ENCODE results near the gene CNPY1.

CNPY1 gene

DNA sequence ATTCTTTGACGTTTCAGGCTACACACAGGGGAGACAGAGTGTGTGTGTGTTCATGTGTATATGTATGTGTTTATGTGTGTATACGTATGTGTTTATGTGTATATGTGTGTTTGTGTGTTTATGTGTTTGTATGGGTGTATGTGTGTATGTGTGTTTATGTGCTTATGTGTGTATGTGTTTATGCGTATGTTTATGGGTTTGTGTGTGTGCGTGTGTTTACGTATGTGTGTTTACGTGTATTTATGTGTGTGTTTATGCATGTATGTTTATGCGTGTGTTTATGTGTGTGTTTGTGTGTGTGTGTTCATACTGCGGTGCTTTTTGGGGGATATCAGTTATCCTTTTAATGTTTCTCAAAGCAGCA is 39.2 kb upstream of the CNPY1 start:
- Histone ChIP-seq H4K91ac (ENCODE audit: low read length) (no peak overlapping the region), H2BK120ac (ENCODE audit: low read depth, low read length) (no peak overlapping the region), H2AK5ac (ENCODE audit: low read length, severe bottlenecking) (no peak overlapping the region), H3K27ac (ENCODE audit: low read length, poor library complexity, severe bottlenecking) (no peak overlapping the region), H2AFZ (ENCODE audit: low read depth, low read length) (no peak overlapping the region), H3K9me3 (ENCODE audit: control insufficient read depth, low read length) (no peaks in the 10 kb centered on the region), H3K4me3 (ENCODE audit: insufficient read depth in 1 of 2, low read depth in 1 of 2, low read length in 2 of 2) (no peak overlapping the region), H3K4me1 (ENCODE audit: control insufficient read depth, insufficient read depth, low read depth, low read length) (peaks cover 4% of the 10 kb centered on the region), H3K36me3 (ENCODE audit: control insufficient read depth in 1 of 2, insufficient read depth in 2 of 2, low read depth in 1 of 2, low read length in 2 of 2) (no peaks in the 10 kb centered on the region), H2BK15ac (ENCODE audit: low read depth, poor library complexity, severe bottlenecking) (no peak overlapping the region), H3K79me1 (replicated peaks; ENCODE audit: low read length, poor library complexity, severe bottlenecking) (no peaks in the 10 kb centered on the region), H3K9ac (ENCODE audit: low read length) (no peak overlapping the region), H3K4ac (ENCODE audit: low read depth in 1 of 2, low read length in 2 of 2) (no peak overlapping the region), H3K14ac (ENCODE audit: low read length in 2 of 2) (no peak overlapping the region), H3K18ac (ENCODE audit: low read depth in 1 of 2, low read length in 2 of 2) (no peak overlapping the region), H2BK5ac (ENCODE audit: low read depth, low read length, poor library complexity, severe bottlenecking) (no peak overlapping the region), H2BK12ac (ENCODE audit: low read length in 2 of 2) (no peak overlapping the region), H3K27me3 (ENCODE audit: control insufficient read depth in 1 of 2, insufficient read depth in 1 of 2, low read length in 2 of 2) (peaks cover 47 to 53% of the 10 kb centered on the region in 2 experiments), H3K4me2 (ENCODE audit: low read length, poor library complexity, severe bottlenecking) (no peak overlapping the region), H3K23ac (ENCODE audit: low read length in 2 of 2) (no peak overlapping the region), H4K8ac (ENCODE audit: low read length) (no peak overlapping the region)
- no peak for DNase-seq
- WGBS = 88% methylated on average over 8 of the region's 8 CpGs

DNA sequence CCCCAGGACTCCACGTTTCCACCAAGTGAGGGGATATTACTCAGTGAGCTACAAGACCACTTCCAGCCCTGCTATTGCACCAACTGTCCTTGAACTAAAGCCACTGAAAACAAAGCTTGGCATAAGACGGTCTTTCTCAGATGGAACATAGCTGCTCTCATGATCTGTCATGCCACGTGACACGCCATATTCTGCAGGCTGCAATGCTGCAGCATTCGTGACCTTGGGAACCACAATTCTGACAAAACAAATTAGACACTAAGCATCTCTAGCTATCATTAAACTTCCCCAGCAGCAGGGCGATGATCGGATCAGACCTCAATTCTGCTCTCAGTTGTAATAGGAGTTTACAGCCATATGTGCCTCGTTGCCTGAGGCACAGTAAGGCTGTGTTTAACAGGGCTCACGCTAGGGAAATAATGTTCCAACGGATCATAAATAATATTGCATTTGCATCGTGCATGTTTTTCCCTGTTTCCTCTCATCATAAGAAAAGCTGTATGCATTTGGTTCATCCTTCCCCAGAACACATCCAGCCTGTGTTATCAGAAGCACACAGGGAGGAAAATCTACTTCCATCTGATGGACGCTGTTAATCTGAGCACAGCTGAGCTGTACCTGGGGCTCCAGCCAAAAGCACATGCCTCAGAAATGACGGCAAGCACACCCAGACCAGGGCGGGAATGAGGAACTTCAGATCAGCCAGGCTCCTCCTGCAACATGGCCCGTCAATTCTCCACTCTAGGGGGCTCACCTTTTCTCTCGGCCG is 38.6 kb upstream of the CNPY1 start:
- H4K8ac ChIP-seq (ENCODE audit: low read length) = no peak overlapping the region
- H2BK12ac ChIP-seq (ENCODE audit: low read length in 2 of 2) = no peak overlapping the region
- no peak overlapping the region for H2AK5ac ChIP-seq (ENCODE audit: low read length, severe bottlenecking)
- peaks cover 50 to 58% of the 10 kb centered on the region in 2 experiments for H3K27me3 ChIP-seq (ENCODE audit: control insufficient read depth in 1 of 2, insufficient read depth in 1 of 2, low read length in 2 of 2)
- WGBS = 80% methylated on average over 17 of the region's 17 CpGs
- no peak overlapping the region for H3K4ac ChIP-seq (ENCODE audit: low read depth in 1 of 2, low read length in 2 of 2)
- H3K18ac ChIP-seq (ENCODE audit: low read depth in 1 of 2, low read length in 2 of 2) = no peak overlapping the region
- no peak overlapping the region for H2BK5ac ChIP-seq (ENCODE audit: low read depth, low read length, poor library complexity, severe bottlenecking)
- H2BK120ac ChIP-seq (ENCODE audit: low read depth, low read length) = no peak overlapping the region
- H3K4me3 ChIP-seq (ENCODE audit: insufficient read depth in 1 of 2, low read depth in 1 of 2, low read length in 2 of 2) = peak overlapping the region in 1 of 2 experiments; percentile 48
- DNase-seq = no peak
- no peaks in the 10 kb centered on the region for H3K9me3 ChIP-seq (ENCODE audit: control insufficient read depth, low read length)
- H4K91ac ChIP-seq (ENCODE audit: low read length) = no peak overlapping the region
- no peak overlapping the region for H3K27ac ChIP-seq (ENCODE audit: low read length, poor library complexity, severe bottlenecking)
- H2BK15ac ChIP-seq (ENCODE audit: low read depth, poor library complexity, severe bottlenecking) = no peak overlapping the region
- no peaks in the 10 kb centered on the region for H3K36me3 ChIP-seq (ENCODE audit: control insufficient read depth in 1 of 2, insufficient read depth in 2 of 2, low read depth in 1 of 2, low read length in 2 of 2)
- no peak overlapping the region for H2AFZ ChIP-seq (ENCODE audit: low read depth, low read length)
- no peak overlapping the region for H3K23ac ChIP-seq (ENCODE audit: low read length in 2 of 2)
- H3K9ac ChIP-seq (ENCODE audit: low read length) = no peak overlapping the region
- H3K4me2 ChIP-seq (ENCODE audit: low read length, poor library complexity, severe bottlenecking) = no peak overlapping the region
- H3K4me1 ChIP-seq (ENCODE audit: control insufficient read depth, insufficient read depth, low read depth, low read length) = no peaks in the 10 kb centered on the region
- no peak overlapping the region for H3K14ac ChIP-seq (ENCODE audit: low read length in 2 of 2)
- H3K79me1 ChIP-seq (replicated peaks; ENCODE audit: low read length, poor library complexity, severe bottlenecking) = no peaks in the 10 kb centered on the region

DNA sequence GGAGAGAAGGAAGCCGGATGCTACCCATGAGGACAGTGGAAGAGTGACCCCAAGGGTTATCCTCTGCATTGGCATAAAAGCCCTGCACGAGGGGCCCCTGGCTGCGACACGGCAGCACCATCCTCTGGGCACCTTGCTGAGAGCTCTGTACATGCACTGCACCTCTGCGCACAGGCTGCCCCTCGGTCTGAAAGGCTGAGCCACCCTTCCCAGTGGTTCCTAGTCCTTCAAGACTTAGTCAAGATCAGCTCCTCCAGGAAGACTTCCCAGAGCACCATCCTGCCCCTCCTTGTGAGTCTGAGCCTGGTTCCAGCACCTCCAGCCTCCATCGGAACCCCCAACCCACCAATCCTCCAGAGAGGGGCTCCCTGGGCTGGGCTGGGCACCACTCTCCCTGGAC is 37.9 kb upstream of the CNPY1 start:
- H2AFZ ChIP-seq (ENCODE audit: low read depth, low read length) = no peak overlapping the region
- DNase-seq = no peak
- no peak overlapping the region for H3K4ac ChIP-seq (ENCODE audit: low read depth in 1 of 2, low read length in 2 of 2)
- no peak overlapping the region for H2BK12ac ChIP-seq (ENCODE audit: low read length in 2 of 2)
- H3K14ac ChIP-seq (ENCODE audit: low read length in 2 of 2) = no peak overlapping the region
- no peak overlapping the region for H2BK5ac ChIP-seq (ENCODE audit: low read depth, low read length, poor library complexity, severe bottlenecking)
- H3K23ac ChIP-seq (ENCODE audit: low read length in 2 of 2) = no peak overlapping the region
- H3K79me1 ChIP-seq (replicated peaks; ENCODE audit: low read length, poor library complexity, severe bottlenecking) = no peaks in the 10 kb centered on the region
- H3K4me1 ChIP-seq (ENCODE audit: control insufficient read depth, insufficient read depth, low read depth, low read length) = no peaks in the 10 kb centered on the region
- no peaks in the 10 kb centered on the region for H3K9me3 ChIP-seq (ENCODE audit: control insufficient read depth, low read length)
- H3K36me3 ChIP-seq (ENCODE audit: control insufficient read depth in 1 of 2, insufficient read depth in 2 of 2, low read depth in 1 of 2, low read length in 2 of 2) = no peaks in the 10 kb centered on the region
- H2BK15ac ChIP-seq (ENCODE audit: low read depth, poor library complexity, severe bottlenecking) = no peak overlapping the region
- 87% methylated on average over 7 of the region's 7 CpGs for WGBS
- H2BK120ac ChIP-seq (ENCODE audit: low read depth, low read length) = no peak overlapping the region
- no peak overlapping the region for H3K18ac ChIP-seq (ENCODE audit: low read depth in 1 of 2, low read length in 2 of 2)
- no peak overlapping the region for H2AK5ac ChIP-seq (ENCODE audit: low read length, severe bottlenecking)
- H3K9ac ChIP-seq (ENCODE audit: low read length) = no peak overlapping the region
- no peak overlapping the region for H4K91ac ChIP-seq (ENCODE audit: low read length)
- H3K4me2 ChIP-seq (ENCODE audit: low read length, poor library complexity, severe bottlenecking) = no peak overlapping the region
- no peak overlapping the region for H4K8ac ChIP-seq (ENCODE audit: low read length)
- H3K27me3 ChIP-seq (ENCODE audit: control insufficient read depth in 1 of 2, insufficient read depth in 1 of 2, low read length in 2 of 2) = peaks cover 49 to 63% of the 10 kb centered on the region in 2 experiments
- H3K27ac ChIP-seq (ENCODE audit: low read length, poor library complexity, severe bottlenecking) = no peak overlapping the region
- no peak overlapping the region for H3K4me3 ChIP-seq (ENCODE audit: insufficient read depth in 1 of 2, low read depth in 1 of 2, low read length in 2 of 2)

DNA sequence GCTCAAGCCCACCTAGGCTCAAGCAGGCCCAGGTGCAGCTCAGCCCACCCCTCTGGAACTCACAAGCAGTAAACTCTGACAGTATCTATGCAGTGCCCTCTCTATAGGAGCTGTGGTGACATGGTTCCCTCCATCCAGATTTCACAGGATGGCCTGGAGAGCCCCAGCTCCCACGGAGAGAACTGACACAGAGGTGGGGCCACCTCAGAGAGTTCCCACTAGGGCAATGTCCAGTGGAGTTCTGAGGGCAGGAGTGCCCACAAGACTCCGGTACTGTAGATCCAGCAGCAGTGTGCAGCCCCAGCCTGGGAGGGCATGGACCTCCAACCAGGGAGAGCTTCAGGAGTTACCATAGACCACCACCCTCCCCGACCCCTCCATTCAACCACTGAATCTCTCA is 37.3 kb upstream of the CNPY1 start:
- Histone ChIP-seq H3K14ac (ENCODE audit: low read length in 2 of 2) (no peak overlapping the region), H4K91ac (ENCODE audit: low read length) (no peak overlapping the region), H3K27ac (ENCODE audit: low read length, poor library complexity, severe bottlenecking) (no peak overlapping the region), H4K8ac (ENCODE audit: low read length) (no peak overlapping the region), H2BK15ac (ENCODE audit: low read depth, poor library complexity, severe bottlenecking) (no peak overlapping the region), H3K4me3 (ENCODE audit: insufficient read depth in 1 of 2, low read depth in 1 of 2, low read length in 2 of 2) (no peak overlapping the region), H3K36me3 (ENCODE audit: control insufficient read depth in 1 of 2, insufficient read depth in 2 of 2, low read depth in 1 of 2, low read length in 2 of 2) (no peaks in the 10 kb centered on the region), H2AFZ (ENCODE audit: low read depth, low read length) (no peak overlapping the region), H3K79me1 (replicated peaks; ENCODE audit: low read length, poor library complexity, severe bottlenecking) (no peaks in the 10 kb centered on the region), H2BK12ac (ENCODE audit: low read length in 2 of 2) (no peak overlapping the region), H2BK120ac (ENCODE audit: low read depth, low read length) (no peak overlapping the region), H3K9ac (ENCODE audit: low read length) (no peak overlapping the region), H2BK5ac (ENCODE audit: low read depth, low read length, poor library complexity, severe bottlenecking) (no peak overlapping the region), H3K23ac (ENCODE audit: low read length in 2 of 2) (no peak overlapping the region), H3K18ac (ENCODE audit: low read depth in 1 of 2, low read length in 2 of 2) (no peak overlapping the region), H3K9me3 (ENCODE audit: control insufficient read depth, low read length) (no peaks in the 10 kb centered on the region), H3K27me3 (ENCODE audit: control insufficient read depth in 1 of 2, insufficient read depth in 1 of 2, low read length in 2 of 2) (peaks cover 45 to 66% of the 10 kb centered on the region in 2 experiments), H2AK5ac (ENCODE audit: low read length, severe bottlenecking) (no peak overlapping the region), H3K4me2 (ENCODE audit: low read length, poor library complexity, severe bottlenecking) (no peak overlapping the region), H3K4me1 (ENCODE audit: control insufficient read depth, insufficient read depth, low read depth, low read length) (no peaks in the 10 kb centered on the region), H3K4ac (ENCODE audit: low read depth in 1 of 2, low read length in 2 of 2) (no peak overlapping the region)
- DNase-seq = no peak
- WGBS = 69% methylated on average over 3 of the region's 3 CpGs

All from mesenchymal stem cell (in vitro differentiated cells and primary cell).